ENCODE data around the gene SEC61B.

SEC61B gene

GRCh38 chr9:99221621-99222415 lies at the start of gene SEC61B, which contains the start of gene ALG2:
TSS of gene SEC61B (plus strand) at chr9:99222282. CDS start at chr9:99222364, 82 bp downstream.
TSS of gene ALG2 (minus strand) at chr9:99221942. CDS start at chr9:99221894, 48 bp downstream.
- peak; percentile 76 for DNase-seq

- no peak for DNase-seq
Observed at GRCh38 chr9:99173570-99174504, 48.2 kb upstream of the SEC61B start.

GRCh38 chr9:99176527-99177013 lies 45.5 kb upstream of the SEC61B start:
- DNase-seq = no peak

- DNase-seq = no peak
Observed at GRCh38 chr9:99177576-99178366, 44.3 kb upstream of the SEC61B start.

GRCh38 chr9:99178912-99179872 lies 42.9 kb upstream of the SEC61B start:
- no peak for DNase-seq

GRCh38 chr9:99180199-99180598 lies 41.9 kb upstream of the SEC61B start:
- DNase-seq = no peak

- DNase-seq = no peak
Observed at GRCh38 chr9:99180662-99181061, 41.4 kb upstream of the SEC61B start.

- DNase-seq = no peak
Observed at GRCh38 chr9:99181206-99181605, 40.9 kb upstream of the SEC61B start.

- DNase-seq = no peak
Observed at GRCh38 chr9:99181621-99182020, 40.5 kb upstream of the SEC61B start.

GRCh38 chr9:99182356-99182755 lies 39.7 kb upstream of the SEC61B start:
- no peak for DNase-seq

GRCh38 chr9:99183616-99184015 lies 38.5 kb upstream of the SEC61B start:
- DNase-seq = no peak

GRCh38 chr9:99184110-99184474 lies 38.0 kb upstream of the SEC61B start:
- no peak for DNase-seq

- peak; percentile 59 for DNase-seq
Observed at GRCh38 chr9:99184475-99185347, 37.4 kb upstream of the SEC61B start.

GRCh38 chr9:99185348-99185632 lies 36.8 kb upstream of the SEC61B start:
- DNase-seq = no peak

GRCh38 chr9:99185934-99186333 lies 36.1 kb upstream of the SEC61B start:
- DNase-seq = no peak

GRCh38 chr9:99187311-99187710 lies 34.8 kb upstream of the SEC61B start:
- DNase-seq = no peak

- DNase-seq = no peak
Observed at GRCh38 chr9:99189186-99189585, 32.9 kb upstream of the SEC61B start.

GRCh38 chr9:99189887-99190596 lies 32.0 kb upstream of the SEC61B start:
- DNase-seq = no peak

GRCh38 chr9:99190597-99191283 lies 31.3 kb upstream of the SEC61B start:
- no peak for DNase-seq
